Central memory CD8-positive, alpha-beta T cell (primary cell): Measurements from ENCODE around the gene AMDHD2.
"Not testable (repeated sequence)": the region's sequence is repeated elsewhere in the genome, so short reads cannot be mapped to it uniquely, and the experiment has no call there.

Experiments
- ATAC-seq: fragments of 150-1000 bp; cut with Tn5 transposase; replicated peaks from 2 replicates; pipeline ENCODE4 v1.10.0; 2022; ENCODE audit warnings: mild to moderate bottlenecking, moderate FRiP score, moderate number of reproducible peaks; ENCODE audit not compliant: poor library complexity, severe bottlenecking; ENCODE audit errors: extremely low read depth
- DNase-seq, 2 donors: peaks; one replicate each; pipeline ENCODE4 v3.0.0; 2021; ENCODE audit warnings: low spot score in 2 of 2
- H3K27ac Mint-ChIP-seq: one replicate; pipeline ENCODE4 v1.8.0; 2022; ENCODE audit warnings: low read depth, mild to moderate bottlenecking, moderate library complexity, mixed read lengths
- H3K27me3 Mint-ChIP-seq: one replicate; pipeline ENCODE4 v1.8.0; 2022; ENCODE audit warnings: mixed read lengths
- H3K36me3 Mint-ChIP-seq: one replicate; pipeline ENCODE4 v1.8.0; 2022; ENCODE audit warnings: mild to moderate bottlenecking, moderate library complexity, mixed read lengths; ENCODE audit not compliant: insufficient read depth
- H3K4me1 Mint-ChIP-seq: one replicate; pipeline ENCODE4 v1.8.0; 2022; ENCODE audit warnings: mixed read lengths
- H3K4me3 Mint-ChIP-seq: one replicate; pipeline ENCODE4 v1.8.0; 2022; ENCODE audit warnings: mild to moderate bottlenecking, moderate library complexity, mixed read lengths
- H3K9me3 Mint-ChIP-seq: one replicate; pipeline ENCODE4 v1.8.0; 2022; ENCODE audit warnings: mixed read lengths

AMDHD2 gene

DNA sequence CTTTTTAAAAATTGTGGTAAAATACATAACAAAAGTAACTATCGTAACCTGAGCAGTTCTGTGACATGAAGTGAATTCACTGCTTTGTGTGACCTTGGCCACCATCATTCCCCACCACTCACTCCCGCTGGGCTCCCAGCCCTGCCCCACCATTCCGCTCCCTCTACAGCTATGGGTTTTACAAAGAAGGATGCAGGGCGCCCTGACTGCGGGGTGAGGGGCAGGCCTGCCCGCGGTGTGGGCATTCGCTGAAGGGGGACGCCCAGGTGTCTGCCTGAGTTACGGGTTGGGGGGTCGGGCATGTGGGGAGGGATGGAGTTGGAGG is 11.2 kb downstream of the AMDHD2 start, which contains the start of gene CEMP1:
TSS of gene CEMP1 (minus strand) at position 38 of the 325 bp plus-strand sequence. CDS start 335 bp downstream, outside the sequence.
- H3K27me3 Mint-ChIP-seq = no peaks in the 10 kb centered on the region
- H3K27ac Mint-ChIP-seq = peak within 1 kb of the TSS; percentile 98
- ATAC-seq = no peak
- H3K36me3 Mint-ChIP-seq = peaks cover 42% of the 10 kb centered on the region
- no peak for DNase-seq
- H3K9me3 Mint-ChIP-seq = no peaks in the 10 kb centered on the region
- peak within 1 kb of the TSS; percentile 93 for H3K4me3 Mint-ChIP-seq
- H3K4me1 Mint-ChIP-seq = peaks cover 29% of the 10 kb centered on the region

- Mint-ChIP-seq H3K4me3 (peak overlapping the region; percentile 93), H3K4me1 (peaks cover 26% of the 10 kb centered on the region), H3K27ac (peak overlapping the region; percentile 98), H3K27me3 (no peaks in the 10 kb centered on the region), H3K36me3 (peaks cover 44% of the 10 kb centered on the region), H3K9me3 (no peaks in the 10 kb centered on the region)
- ATAC-seq (peak; percentile 85), DNase-seq (peak; percentile 92 to 95)
Measured at GRCh38 chr16:2531696-2532493, 11.7 kb downstream of the AMDHD2 start.

- no peaks in the 10 kb centered on the region for H3K27me3 Mint-ChIP-seq
- peak overlapping the region; percentile 98 for H3K27ac Mint-ChIP-seq
- peaks cover 31% of the 10 kb centered on the region for H3K4me1 Mint-ChIP-seq
- peak; percentile 42 for ATAC-seq
- no peaks in the 10 kb centered on the region for H3K9me3 Mint-ChIP-seq
- peak; percentile 50 to 74 for DNase-seq
- H3K4me3 Mint-ChIP-seq = peak overlapping the region; percentile 93
- H3K36me3 Mint-ChIP-seq = peaks cover 47% of the 10 kb centered on the region
Measured at GRCh38 chr16:2532494-2533141, 12.4 kb downstream of the AMDHD2 start.

GRCh38 chr16:2533142-2533755 is 13.1 kb downstream of the AMDHD2 start:
- not testable (repeated sequence) for DNase-seq, H3K27me3 Mint-ChIP-seq, ATAC-seq, H3K9me3 Mint-ChIP-seq
- Mint-ChIP-seq H3K4me3 (peak overlapping the region; percentile 93), H3K4me1 (peaks cover 31% of the 10 kb centered on the region), H3K27ac (peak overlapping the region; percentile 98), H3K36me3 (peaks cover 48% of the 10 kb centered on the region)

GRCh38 chr16:2533912-2534311 is 13.7 kb downstream of the AMDHD2 start:
- no peak for DNase-seq
- Mint-ChIP-seq H3K27ac (no peak overlapping the region), H3K9me3 (no peaks in the 10 kb centered on the region), H3K27me3 (no peaks in the 10 kb centered on the region), H3K36me3 (peaks cover 47% of the 10 kb centered on the region), H3K4me1 (peaks cover 36% of the 10 kb centered on the region), H3K4me3 (peak overlapping the region; percentile 66)
- no peak for ATAC-seq

GRCh38 chr16:2534335-2534734 is 14.2 kb downstream of the AMDHD2 start:
- not testable (repeated sequence) for ATAC-seq, DNase-seq, H3K27ac Mint-ChIP-seq, H3K9me3 Mint-ChIP-seq, H3K27me3 Mint-ChIP-seq
- Mint-ChIP-seq H3K4me3 (peak overlapping the region; percentile 66), H3K36me3 (peaks cover 49% of the 10 kb centered on the region), H3K4me1 (peaks cover 40% of the 10 kb centered on the region)

DNA sequence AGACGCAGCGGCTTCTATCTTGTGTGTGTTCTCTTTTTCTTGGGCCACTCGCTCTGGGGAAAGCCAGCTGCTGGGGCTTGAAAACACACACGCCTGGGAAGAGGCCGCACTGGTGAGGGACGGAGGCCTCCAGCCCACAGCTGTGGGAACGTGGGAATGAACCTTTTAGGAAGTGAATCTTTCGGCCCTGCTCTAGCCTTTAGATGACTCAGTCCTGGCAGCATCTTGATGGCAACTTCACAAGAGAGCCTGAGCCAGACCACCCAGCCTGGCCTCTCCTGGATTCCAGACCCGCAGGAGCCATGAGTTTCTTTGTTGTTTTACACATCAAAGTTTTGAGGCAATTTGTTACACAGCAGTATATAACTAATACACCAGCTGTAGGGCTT is 15.4 kb downstream of the AMDHD2 start:
- Mint-ChIP-seq H3K4me3 (peak overlapping the region; percentile 76), H3K9me3 (no peaks in the 10 kb centered on the region), H3K36me3 (peaks cover 48% of the 10 kb centered on the region), H3K4me1 (peaks cover 45% of the 10 kb centered on the region), H3K27me3 (no peaks in the 10 kb centered on the region), H3K27ac (no peak overlapping the region)
- no peak for DNase-seq
- ATAC-seq = no peak

- DNase-seq (peak; percentile 75 to 93), ATAC-seq (peak; percentile 78)
- Mint-ChIP-seq H3K4me1 (peaks cover 39% of the 10 kb centered on the region), H3K4me3 (peak within 1 kb of the TSS; percentile 76), H3K27me3 (no peaks in the 10 kb centered on the region), H3K36me3 (peaks cover 34% of the 10 kb centered on the region), H3K27ac (peak within 1 kb of the TSS; percentile 87), H3K9me3 (no peaks in the 10 kb centered on the region)
Measured at GRCh38 chr16:2537451-2538379, 17.5 kb downstream of the AMDHD2 start, which contains the start of gene PDPK1. PDPK1 (plus strand) TSS chr16:2538021; CDS start chr16:2538113, 92 bp downstream.

GRCh38 chr16:2539192-2539844 is 19.1 kb downstream of the AMDHD2 start:
- not testable (repeated sequence) for ATAC-seq, H3K27me3 Mint-ChIP-seq, H3K9me3 Mint-ChIP-seq, DNase-seq
- H3K27ac Mint-ChIP-seq = peak overlapping the region; percentile 54
- H3K36me3 Mint-ChIP-seq = peaks cover 24% of the 10 kb centered on the region
- peaks cover 35% of the 10 kb centered on the region for H3K4me1 Mint-ChIP-seq
- H3K4me3 Mint-ChIP-seq = peak overlapping the region; percentile 64

- peak overlapping the region; percentile 54 for H3K27ac Mint-ChIP-seq
- H3K9me3 Mint-ChIP-seq, ATAC-seq, H3K27me3 Mint-ChIP-seq, DNase-seq: not testable (repeated sequence)
- peak overlapping the region; percentile 64 for H3K4me3 Mint-ChIP-seq
- H3K36me3 Mint-ChIP-seq = peaks cover 19% of the 10 kb centered on the region
- peaks cover 36% of the 10 kb centered on the region for H3K4me1 Mint-ChIP-seq
Measured at GRCh38 chr16:2539845-2540458, 19.8 kb downstream of the AMDHD2 start.

DNA sequence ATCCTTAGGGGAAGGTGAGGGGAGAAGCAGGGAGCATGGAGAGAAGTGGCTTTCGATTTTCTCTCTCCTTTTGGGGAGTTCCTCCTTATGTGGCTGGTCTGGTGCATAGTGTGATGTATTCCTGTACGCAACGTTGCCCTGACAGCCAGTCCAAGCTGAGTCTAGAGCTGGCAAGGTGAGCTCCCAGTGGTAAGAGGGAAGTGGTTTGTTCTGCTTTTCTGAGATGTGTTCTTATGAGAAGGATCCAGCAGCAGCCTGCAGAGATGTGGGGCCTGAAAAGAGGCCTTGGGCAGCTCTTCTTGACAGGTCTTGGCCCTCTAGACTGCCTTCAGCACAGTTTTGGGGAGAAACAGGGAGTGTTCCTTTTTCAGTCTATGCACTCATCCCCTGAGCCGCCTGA is 20.7 kb downstream of the AMDHD2 start:
- H3K27me3 Mint-ChIP-seq, ATAC-seq, H3K9me3 Mint-ChIP-seq, DNase-seq: not testable (repeated sequence)
- Mint-ChIP-seq H3K27ac (peak overlapping the region; percentile 86), H3K36me3 (peaks cover 19% of the 10 kb centered on the region), H3K4me3 (peak overlapping the region; percentile 64), H3K4me1 (peaks cover 41% of the 10 kb centered on the region)
